VCaP (cell line): ENCODE data around the gene RPS18.
A peak's percentile ranks its signal among the peaks of the same experiment; 100 is the strongest.

Source experiments
- H3K27ac ChIP-seq: fragments of 450-650 bp; 2 replicates; pipeline ENCODE4 v1.5.1; 2017
- TF ChIP-seq, protein P1 (sequence below): fragments of 450-650 bp; conservative IDR thresholded peaks from 2 replicates; pipeline ENCODE4 v1.5.1; 2017; ENCODE audit warnings: mild to moderate bottlenecking, moderate library complexity

Gene RPS18

GRCh38 chr6:33320315-33321181 lies 48.7 kb downstream of the RPS18 start:
- H3K27ac ChIP-seq, result peak overlapping the region; percentile 100

GRCh38 chr6:33321227-33321626 lies 49.4 kb downstream of the RPS18 start:
- TF ChIP-seq, protein P1, sequence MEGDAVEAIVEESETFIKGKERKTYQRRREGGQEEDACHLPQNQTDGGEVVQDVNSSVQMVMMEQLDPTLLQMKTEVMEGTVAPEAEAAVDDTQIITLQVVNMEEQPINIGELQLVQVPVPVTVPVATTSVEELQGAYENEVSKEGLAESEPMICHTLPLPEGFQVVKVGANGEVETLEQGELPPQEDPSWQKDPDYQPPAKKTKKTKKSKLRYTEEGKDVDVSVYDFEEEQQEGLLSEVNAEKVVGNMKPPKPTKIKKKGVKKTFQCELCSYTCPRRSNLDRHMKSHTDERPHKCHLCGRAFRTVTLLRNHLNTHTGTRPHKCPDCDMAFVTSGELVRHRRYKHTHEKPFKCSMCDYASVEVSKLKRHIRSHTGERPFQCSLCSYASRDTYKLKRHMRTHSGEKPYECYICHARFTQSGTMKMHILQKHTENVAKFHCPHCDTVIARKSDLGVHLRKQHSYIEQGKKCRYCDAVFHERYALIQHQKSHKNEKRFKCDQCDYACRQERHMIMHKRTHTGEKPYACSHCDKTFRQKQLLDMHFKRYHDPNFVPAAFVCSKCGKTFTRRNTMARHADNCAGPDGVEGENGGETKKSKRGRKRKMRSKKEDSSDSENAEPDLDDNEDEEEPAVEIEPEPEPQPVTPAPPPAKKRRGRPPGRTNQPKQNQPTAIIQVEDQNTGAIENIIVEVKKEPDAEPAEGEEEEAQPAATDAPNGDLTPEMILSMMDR, result no peak
- peak overlapping the region; percentile 100 for H3K27ac ChIP-seq

More at GRCh38 chr6:33320315-33321181, 48.7 kb downstream of the RPS18 start:
- TF ChIP-seq, protein P1, result no peak

DNA sequence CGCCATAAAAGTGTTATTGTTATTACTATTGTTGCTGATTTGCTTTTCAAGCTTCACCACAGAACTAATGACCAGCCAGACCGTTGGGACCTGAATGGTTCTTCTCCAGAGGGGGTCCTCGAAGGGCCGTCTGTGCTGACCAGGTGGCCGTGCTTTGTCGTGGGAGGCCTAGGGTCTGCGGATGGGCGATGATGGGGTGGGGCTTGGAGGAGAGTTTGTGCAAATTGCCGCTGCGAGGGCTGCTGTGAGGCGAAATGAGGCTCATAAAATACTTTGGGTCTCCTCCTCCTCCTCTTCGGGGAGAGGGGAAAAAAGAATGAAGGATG lies 51.7 kb downstream of the RPS18 start:
- peak overlapping the region; percentile 100 for H3K27ac ChIP-seq
- TF ChIP-seq, protein P1, result peak; percentile 16; the same call in 1 of the 2 replicates

GRCh38 chr6:33324125-33324524 lies 52.2 kb downstream of the RPS18 start:
- TF ChIP-seq, protein P1, result no peak
- peak overlapping the region; percentile 100 for H3K27ac ChIP-seq
